Activated naive CD4-positive, alpha-beta T cell treated with anti-CD3 and anti-CD28 coated beads, Interleukin-2, amount 50 U/mL, for 24 hours (primary cell): ENCODE results near the gene GLS.
A peak's percentile ranks its signal among the peaks of the same experiment; 100 is the strongest.

Experiments
- H3K27ac Mint-ChIP-seq: one replicate; pipeline ENCODE4 v1.8.0; 2021; ENCODE audit warnings: mild to moderate bottlenecking, mixed read lengths
- H3K27me3 Mint-ChIP-seq: one replicate; pipeline ENCODE4 v1.8.0; 2021; ENCODE audit warnings: mixed read lengths
- H3K36me3 Mint-ChIP-seq: one replicate; pipeline ENCODE4 v1.8.0; 2021; ENCODE audit warnings: mixed read lengths
- H3K4me1 Mint-ChIP-seq: one replicate; pipeline ENCODE4 v1.8.0; 2021; ENCODE audit warnings: mixed read lengths
- H3K4me3 Mint-ChIP-seq: one replicate; pipeline ENCODE4 v1.8.0; 2021; ENCODE audit warnings: mild to moderate bottlenecking, mixed read lengths
- H3K9me3 Mint-ChIP-seq: one replicate; pipeline ENCODE4 v1.8.0; 2021; ENCODE audit warnings: mixed read lengths

GLS gene

DNA sequence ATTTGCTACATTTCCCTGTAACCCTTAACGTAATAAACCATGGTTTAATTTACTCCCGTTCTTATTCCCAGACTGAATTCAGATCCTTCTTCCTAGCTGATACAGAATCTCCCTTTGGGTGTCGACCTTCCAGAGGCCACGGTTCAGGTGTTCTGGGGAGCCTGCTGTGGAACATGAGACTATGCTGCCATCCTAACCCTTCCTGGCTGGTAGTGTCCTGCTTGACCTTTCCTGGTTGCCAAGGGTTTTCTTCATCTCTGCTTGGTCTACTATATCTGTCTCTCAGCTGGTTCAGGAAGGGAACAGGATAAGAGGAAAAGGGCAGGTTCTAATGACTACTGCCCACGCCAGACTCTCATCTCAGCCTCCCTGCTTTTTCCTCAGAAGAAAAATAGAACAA, 96.9 kb downstream of the GLS start:
- peak overlapping the region; percentile 57 for H3K27ac Mint-ChIP-seq
- H3K9me3 Mint-ChIP-seq: no peaks in the 10 kb centered on the region
- no peaks in the 10 kb centered on the region for H3K27me3 Mint-ChIP-seq
- peaks cover 43% of the 10 kb centered on the region for H3K36me3 Mint-ChIP-seq
- no peak overlapping the region for H3K4me3 Mint-ChIP-seq
- peaks cover 63% of the 10 kb centered on the region for H3K4me1 Mint-ChIP-seq

- peaks cover 70% of the 10 kb centered on the region for H3K4me1 Mint-ChIP-seq
- no peak overlapping the region for H3K4me3 Mint-ChIP-seq
- no peaks in the 10 kb centered on the region for H3K9me3 Mint-ChIP-seq
- no peaks in the 10 kb centered on the region for H3K27me3 Mint-ChIP-seq
- peak overlapping the region; percentile 57 for H3K27ac Mint-ChIP-seq
- peaks cover 47% of the 10 kb centered on the region for H3K36me3 Mint-ChIP-seq
Observed at GRCh38 chr2:190978389-190979053, 97.9 kb downstream of the GLS start.

- Mint-ChIP-seq H3K36me3 (peaks cover 48% of the 10 kb centered on the region), H3K9me3 (no peaks in the 10 kb centered on the region), H3K4me3 (peak overlapping the region; percentile 36), H3K27ac (peak overlapping the region; percentile 83), H3K4me1 (peaks cover 73% of the 10 kb centered on the region), H3K27me3 (no peaks in the 10 kb centered on the region)
Observed at GRCh38 chr2:190979906-190980629, 99.4 kb downstream of the GLS start.

GRCh38 chr2:190980630-190981209, 100.1 kb downstream of the GLS start:
- Mint-ChIP-seq H3K4me1 (peaks cover 77% of the 10 kb centered on the region), H3K27ac (peak overlapping the region; percentile 83), H3K36me3 (peaks cover 47% of the 10 kb centered on the region), H3K4me3 (peak overlapping the region; percentile 36), H3K27me3 (no peaks in the 10 kb centered on the region), H3K9me3 (no peaks in the 10 kb centered on the region)

DNA sequence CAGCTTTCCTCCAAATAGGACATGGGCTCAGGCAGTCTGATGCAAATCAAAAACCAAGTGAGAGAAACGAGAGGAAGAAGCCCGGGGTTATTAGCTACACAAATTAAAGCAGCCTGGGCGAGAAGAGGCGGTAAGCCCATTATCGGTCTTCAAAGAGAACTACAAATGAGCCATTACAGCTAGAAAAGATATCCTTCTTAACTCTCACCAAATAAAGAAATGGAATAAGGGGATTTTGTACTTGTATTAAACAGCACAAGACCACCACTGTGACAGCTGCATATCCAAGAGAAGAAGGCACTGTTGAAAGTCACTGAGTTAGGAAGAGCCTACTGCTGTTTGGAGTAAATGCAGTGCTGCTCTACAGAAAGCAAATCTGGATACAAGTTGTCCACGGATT, 100.7 kb downstream of the GLS start:
- Mint-ChIP-seq H3K27me3 (no peaks in the 10 kb centered on the region), H3K27ac (peak overlapping the region; percentile 80), H3K36me3 (peaks cover 47% of the 10 kb centered on the region), H3K4me1 (peaks cover 83% of the 10 kb centered on the region), H3K9me3 (no peaks in the 10 kb centered on the region), H3K4me3 (no peak overlapping the region)

DNA sequence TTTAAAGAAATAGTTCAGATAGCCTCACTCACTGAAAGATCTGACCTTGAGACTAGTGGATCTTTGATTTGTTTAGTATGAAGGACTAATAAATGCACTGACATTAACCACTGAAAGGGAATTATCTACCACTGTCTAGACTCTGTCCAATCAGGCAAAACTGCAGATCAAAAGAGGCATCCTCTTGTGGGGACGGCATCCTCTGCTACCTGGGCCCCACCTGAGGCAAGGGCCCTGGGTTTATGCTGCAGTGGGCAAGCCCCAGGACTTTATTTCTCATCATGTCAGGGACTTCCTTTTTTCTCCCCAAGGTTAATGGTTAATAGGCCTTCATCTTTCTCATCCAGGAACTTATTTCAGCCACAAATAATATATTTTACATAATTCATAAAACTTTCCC, 101.1 kb downstream of the GLS start:
- Mint-ChIP-seq H3K4me1 (peaks cover 79% of the 10 kb centered on the region), H3K4me3 (no peak overlapping the region), H3K27me3 (no peaks in the 10 kb centered on the region), H3K9me3 (no peaks in the 10 kb centered on the region), H3K36me3 (peaks cover 45% of the 10 kb centered on the region), H3K27ac (peak overlapping the region; percentile 91)

GRCh38 chr2:190982262-190983034, 101.8 kb downstream of the GLS start:
- Mint-ChIP-seq H3K4me1 (peaks cover 80% of the 10 kb centered on the region), H3K4me3 (no peak overlapping the region), H3K27me3 (no peaks in the 10 kb centered on the region), H3K36me3 (peaks cover 46% of the 10 kb centered on the region), H3K27ac (peak overlapping the region; percentile 91), H3K9me3 (no peaks in the 10 kb centered on the region)

- Mint-ChIP-seq H3K4me1 (peaks cover 74% of the 10 kb centered on the region), H3K27me3 (no peaks in the 10 kb centered on the region), H3K9me3 (no peaks in the 10 kb centered on the region), H3K27ac (peak overlapping the region; percentile 76), H3K4me3 (peak overlapping the region; percentile 24), H3K36me3 (peaks cover 42% of the 10 kb centered on the region)
Observed at GRCh38 chr2:190984595-190984994, 104.0 kb downstream of the GLS start.

GRCh38 chr2:190986221-190986953, 105.8 kb downstream of the GLS start:
- Mint-ChIP-seq H3K27ac (peak overlapping the region; percentile 51), H3K4me1 (peaks cover 65% of the 10 kb centered on the region), H3K36me3 (peaks cover 38% of the 10 kb centered on the region)

GRCh38 chr2:190987116-190987515, 106.5 kb downstream of the GLS start:
- Mint-ChIP-seq H3K4me3 (no peak overlapping the region), H3K4me1 (peaks cover 60% of the 10 kb centered on the region), H3K36me3 (peaks cover 38% of the 10 kb centered on the region), H3K9me3 (no peaks in the 10 kb centered on the region), H3K27ac (peak overlapping the region; percentile 89), H3K27me3 (no peaks in the 10 kb centered on the region)

More at GRCh38 chr2:190986221-190986953, 105.8 kb downstream of the GLS start:
- Mint-ChIP-seq H3K27me3 (no peaks in the 10 kb centered on the region), H3K9me3 (no peaks in the 10 kb centered on the region), H3K4me3 (no peak overlapping the region)

- peaks cover 56% of the 10 kb centered on the region for H3K4me1 Mint-ChIP-seq
- H3K27ac Mint-ChIP-seq: peak overlapping the region; percentile 89
- no peak overlapping the region for H3K4me3 Mint-ChIP-seq
- no peaks in the 10 kb centered on the region for H3K9me3 Mint-ChIP-seq
- peaks cover 37% of the 10 kb centered on the region for H3K36me3 Mint-ChIP-seq
- H3K27me3 Mint-ChIP-seq: no peaks in the 10 kb centered on the region
Observed at GRCh38 chr2:190987938-190988337, 107.3 kb downstream of the GLS start.

DNA sequence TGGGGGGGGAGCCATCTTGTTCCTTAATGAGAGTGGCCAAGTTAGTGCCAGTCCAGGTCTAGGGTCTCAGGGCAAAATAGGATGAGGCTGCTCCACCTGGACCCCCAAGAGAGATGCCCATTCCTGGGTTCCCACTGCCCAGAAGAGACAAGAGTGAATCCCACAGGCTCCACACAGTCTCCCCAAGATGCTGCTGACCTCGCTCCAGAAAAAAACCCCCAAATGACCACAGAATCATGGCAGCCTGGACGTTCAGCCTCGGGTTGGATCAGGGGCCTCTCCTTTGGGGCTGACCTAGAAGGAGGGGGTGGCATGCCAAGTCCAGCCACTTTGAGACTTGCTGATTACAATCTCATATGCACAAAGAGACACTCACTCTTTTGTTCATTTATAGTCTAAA, 108.3 kb downstream of the GLS start:
- no peak overlapping the region for H3K4me3 Mint-ChIP-seq
- peaks cover 41% of the 10 kb centered on the region for H3K36me3 Mint-ChIP-seq
- H3K27ac Mint-ChIP-seq: no peak overlapping the region
- H3K4me1 Mint-ChIP-seq: peaks cover 59% of the 10 kb centered on the region
- H3K9me3 Mint-ChIP-seq: no peaks in the 10 kb centered on the region
- H3K27me3 Mint-ChIP-seq: no peaks in the 10 kb centered on the region

DNA sequence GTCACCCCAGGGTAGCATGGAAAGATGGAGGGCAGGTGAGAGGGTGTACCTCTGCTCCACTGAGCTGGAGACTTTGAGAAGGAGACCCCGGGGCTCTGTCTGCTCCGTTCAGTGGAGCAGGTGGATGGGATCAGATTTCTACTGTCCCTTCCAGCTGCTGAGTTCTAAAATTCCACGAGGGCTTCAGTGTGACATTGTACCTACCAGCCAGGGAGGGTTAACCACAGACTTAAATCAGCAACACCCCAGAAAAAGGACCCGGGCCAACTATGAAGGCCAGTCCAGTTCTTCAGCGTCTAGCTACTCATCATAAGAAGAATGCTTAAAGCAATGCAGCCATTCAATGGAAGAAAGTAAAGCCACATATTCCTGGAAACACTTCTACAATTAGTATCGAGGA, 109.5 kb downstream of the GLS start:
- Mint-ChIP-seq H3K4me3 (no peak overlapping the region), H3K4me1 (peaks cover 55% of the 10 kb centered on the region), H3K9me3 (no peaks in the 10 kb centered on the region), H3K27me3 (no peaks in the 10 kb centered on the region), H3K36me3 (peaks cover 41% of the 10 kb centered on the region), H3K27ac (peak overlapping the region; percentile 51)

DNA sequence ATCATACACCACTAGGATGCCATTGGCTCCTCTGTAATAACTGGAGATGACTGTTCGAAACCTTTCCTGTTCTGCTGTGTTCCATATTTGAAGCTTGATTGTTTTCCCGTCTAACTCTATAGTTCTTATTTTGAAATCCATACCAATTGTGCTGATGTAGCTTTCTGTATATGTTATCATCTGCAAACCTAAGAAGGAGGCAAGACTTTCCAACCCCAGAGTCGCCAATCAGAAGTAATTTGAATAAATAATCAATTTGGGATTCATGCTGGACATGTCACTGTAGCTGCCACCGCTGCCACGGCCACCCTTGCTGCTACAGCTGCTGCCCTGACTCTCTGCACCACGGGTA, 112.6 kb downstream of the GLS start:
- peaks cover 58% of the 10 kb centered on the region for H3K4me1 Mint-ChIP-seq
- no peak overlapping the region for H3K4me3 Mint-ChIP-seq
- H3K27ac Mint-ChIP-seq: peak overlapping the region; percentile 49
- H3K9me3 Mint-ChIP-seq: no peaks in the 10 kb centered on the region
- H3K36me3 Mint-ChIP-seq: peaks cover 54% of the 10 kb centered on the region
- H3K27me3 Mint-ChIP-seq: no peaks in the 10 kb centered on the region

DNA sequence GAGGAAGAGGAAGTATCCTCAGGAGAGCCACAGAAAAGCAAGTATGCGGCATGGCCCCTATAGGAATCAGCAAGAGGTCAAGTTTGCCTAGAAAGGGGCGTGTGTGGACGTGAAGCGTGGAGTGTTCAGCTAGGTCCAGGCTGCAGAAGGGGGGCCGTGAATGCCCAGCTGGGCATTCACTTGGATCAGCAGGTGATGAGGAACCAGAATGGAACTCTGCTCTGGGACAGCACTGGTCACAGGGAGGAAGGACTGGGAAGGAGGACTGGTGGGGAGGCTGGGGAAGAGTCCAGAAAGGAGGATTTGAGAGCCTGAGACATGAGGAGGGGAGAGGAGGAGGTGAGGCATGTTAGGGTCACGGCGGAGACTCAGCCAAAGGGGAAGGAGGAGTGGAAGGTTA, 113.5 kb downstream of the GLS start:
- Mint-ChIP-seq H3K36me3 (peaks cover 49% of the 10 kb centered on the region), H3K27me3 (no peaks in the 10 kb centered on the region), H3K4me3 (peak overlapping the region; percentile 53), H3K9me3 (no peaks in the 10 kb centered on the region), H3K27ac (peak overlapping the region; percentile 91), H3K4me1 (peaks cover 62% of the 10 kb centered on the region)
